Measurements from ENCODE around the gene ZNF57.

The ZNF57 gene

DNA sequence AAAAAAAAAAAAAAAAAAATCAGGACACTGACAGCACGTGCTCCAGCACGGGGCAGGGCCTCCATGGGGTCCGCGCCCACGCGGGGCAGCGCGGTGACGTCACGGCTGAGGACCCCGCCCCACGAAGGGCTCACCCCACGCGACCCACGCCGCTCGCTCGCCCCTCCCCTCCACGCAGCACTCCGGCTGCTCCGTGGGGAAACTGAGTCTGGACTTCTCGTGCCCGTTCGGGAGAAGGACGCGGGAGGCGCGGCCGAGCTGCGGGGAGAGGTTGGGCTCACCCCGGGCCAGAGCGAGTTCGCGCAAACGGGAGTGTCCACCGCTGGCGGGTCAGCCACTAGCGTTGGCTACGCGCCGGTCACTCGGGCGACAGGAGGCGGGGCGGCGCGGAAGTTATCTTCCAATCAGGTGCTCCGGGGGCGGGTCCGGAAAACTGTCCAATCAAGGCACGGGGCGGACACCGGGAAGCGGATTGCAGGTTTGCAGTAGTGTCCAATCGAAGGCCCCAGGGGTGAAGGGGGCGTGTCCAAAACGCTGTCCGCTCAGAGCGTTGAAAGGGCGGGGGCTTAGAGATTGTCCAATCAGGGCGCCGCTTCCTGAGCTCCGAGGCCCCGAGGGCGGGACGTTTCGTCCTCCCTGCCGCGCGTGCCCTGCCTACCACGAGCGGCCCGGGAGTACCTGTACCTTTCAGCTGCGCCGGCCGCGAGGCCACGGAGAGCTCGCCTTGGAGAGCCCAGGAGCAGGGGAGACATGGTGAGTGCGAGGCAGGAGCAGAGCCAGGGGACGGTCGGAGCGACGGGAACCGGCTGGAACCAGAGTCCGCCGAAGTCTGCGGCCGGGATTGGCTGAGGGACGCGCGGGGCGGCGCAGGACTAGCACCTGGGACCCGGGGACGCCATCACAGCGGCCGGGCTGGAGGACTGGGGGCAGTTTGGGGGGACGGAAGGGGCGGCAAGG is at the start of gene ZNF57:
Gene ZNF57, plus strand, starts transcription at position 633 of the 957 bp plus-strand sequence. Its CDS starts 118 bp downstream, at position 751.
- no peaks in the 10 kb centered on the region for H3K27me3 ChIP-seq (ENCODE audit: control insufficient read depth in 1 of 2, insufficient read depth in 2 of 2, low read length in 2 of 2)
- peaks cover 5 to 11% of the 10 kb centered on the region in 2 donors for H3K4me1 ChIP-seq (ENCODE audit: control insufficient read depth in 1 of 2, insufficient read depth in 2 of 2, low read length in 2 of 2)
- H3K4me3 ChIP-seq (ENCODE audit: low read depth in 1 of 2, low read length in 2 of 2), result peak within 1 kb of the TSS; percentile 73 to 86
- no peaks in the 10 kb centered on the region for H3K36me3 ChIP-seq (ENCODE audit: control insufficient read depth in 1 of 2, insufficient read depth in 2 of 2, low read length in 2 of 2)
- H3K9ac ChIP-seq (ENCODE audit: low read depth in 1 of 2, low read length in 2 of 2), result peak within 1 kb of the TSS; percentile 77 to 84
- H3K27ac ChIP-seq (ENCODE audit: low read depth, low read length), result peak within 1 kb of the TSS; percentile 80
- H3K9me3 ChIP-seq (ENCODE audit: control insufficient read depth in 1 of 2, low read length in 2 of 2), result peaks cover 0 to 5% of the 10 kb centered on the region in 2 donors

DNA sequence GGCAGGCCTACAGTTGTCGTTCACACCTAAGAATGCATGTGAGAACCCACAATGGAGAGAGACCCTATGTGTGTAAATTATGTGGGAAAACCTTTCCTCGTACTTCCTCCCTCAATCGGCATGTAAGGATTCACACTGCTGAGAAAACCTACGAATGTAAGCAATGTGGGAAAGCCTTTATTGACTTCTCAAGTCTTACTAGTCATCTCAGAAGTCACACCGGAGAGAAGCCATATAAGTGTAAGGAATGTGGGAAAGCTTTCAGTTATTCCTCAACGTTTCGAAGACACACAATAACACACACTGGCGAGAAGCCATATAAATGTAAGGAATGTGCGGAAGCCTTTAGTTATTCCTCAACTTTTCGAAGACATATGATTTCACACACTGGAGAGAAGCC is 48.1 kb upstream of the ZNF57 start:
- H3K4me1 ChIP-seq (ENCODE audit: control insufficient read depth in 1 of 2, insufficient read depth in 2 of 2, low read length in 2 of 2), result no peaks in the 10 kb centered on the region
- no peak overlapping the region for H3K9ac ChIP-seq (ENCODE audit: low read depth in 1 of 2, low read length in 2 of 2)
- H3K27ac ChIP-seq (ENCODE audit: low read depth, low read length), result no peak overlapping the region
- H3K36me3 ChIP-seq (ENCODE audit: control insufficient read depth in 1 of 2, insufficient read depth in 2 of 2, low read length in 2 of 2), result peaks cover 34 to 37% of the 10 kb centered on the region in 2 donors
- H3K27me3 ChIP-seq (ENCODE audit: control insufficient read depth in 1 of 2, insufficient read depth in 2 of 2, low read length in 2 of 2), result no peaks in the 10 kb centered on the region
- H3K4me3 ChIP-seq (ENCODE audit: low read depth in 1 of 2, low read length in 2 of 2), result peak overlapping the region; percentile 4 to 42
- peaks cover 61 to 85% of the 10 kb centered on the region in 2 donors for H3K9me3 ChIP-seq (ENCODE audit: control insufficient read depth in 1 of 2, low read length in 2 of 2)

DNA sequence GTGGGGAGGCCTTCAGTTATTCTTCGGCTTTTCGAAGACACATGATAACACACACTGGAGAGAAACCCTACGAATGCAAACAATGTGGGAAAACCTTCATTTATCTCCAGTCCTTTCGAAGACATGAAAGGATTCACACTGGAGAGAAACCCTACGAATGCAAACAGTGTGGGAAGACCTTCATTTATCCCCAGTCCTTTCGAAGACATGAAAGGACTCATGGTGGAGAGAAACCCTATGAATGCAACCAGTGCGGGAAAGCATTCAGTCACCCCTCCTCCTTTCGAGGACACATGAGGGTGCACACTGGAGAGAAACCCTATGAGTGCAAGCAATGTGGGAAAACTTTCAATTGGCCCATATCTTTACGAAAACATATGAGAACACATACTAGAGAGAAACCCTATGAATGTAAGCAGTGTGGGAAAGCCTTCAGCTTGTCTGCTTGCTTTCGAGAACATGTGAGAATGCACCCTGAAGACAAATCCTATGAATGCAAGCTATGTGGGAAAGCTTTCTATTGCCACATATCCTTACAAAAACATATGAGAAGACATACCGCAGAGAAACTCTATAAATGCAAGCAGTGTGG is 47.6 kb upstream of the ZNF57 start:
- Histone ChIP-seq H3K9ac (ENCODE audit: low read depth in 1 of 2, low read length in 2 of 2) (no peak overlapping the region), H3K36me3 (ENCODE audit: control insufficient read depth in 1 of 2, insufficient read depth in 2 of 2, low read length in 2 of 2) (peaks cover 34 to 37% of the 10 kb centered on the region in 2 donors), H3K4me3 (ENCODE audit: low read depth in 1 of 2, low read length in 2 of 2) (peak overlapping the region; percentile 4 to 42)

DNA sequence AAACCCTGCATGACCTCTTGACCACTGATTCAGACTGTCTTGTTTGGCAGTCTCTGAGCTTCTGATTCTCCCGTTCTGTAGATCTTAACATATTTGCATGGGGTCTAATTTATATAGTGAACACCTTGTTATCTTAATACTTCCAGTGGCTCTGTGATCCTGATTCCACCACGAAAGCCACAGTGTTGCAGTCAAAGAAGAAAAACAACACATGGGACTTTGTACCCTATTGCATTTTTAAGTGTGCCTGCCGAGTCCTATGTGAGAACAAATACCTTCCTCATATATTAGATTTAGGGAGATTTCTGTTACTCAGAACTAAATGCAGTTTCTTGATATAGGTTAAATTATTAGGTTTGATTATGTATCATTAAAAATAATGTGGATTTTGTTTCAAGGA is 45.9 kb upstream of the ZNF57 start:
- H3K27me3 ChIP-seq (ENCODE audit: control insufficient read depth in 1 of 2, insufficient read depth in 2 of 2, low read length in 2 of 2), result no peaks in the 10 kb centered on the region
- H3K36me3 ChIP-seq (ENCODE audit: control insufficient read depth in 1 of 2, insufficient read depth in 2 of 2, low read length in 2 of 2), result peaks cover 34 to 37% of the 10 kb centered on the region in 2 donors
- H3K4me1 ChIP-seq (ENCODE audit: control insufficient read depth in 1 of 2, insufficient read depth in 2 of 2, low read length in 2 of 2), result no peaks in the 10 kb centered on the region
- H3K9ac ChIP-seq (ENCODE audit: low read depth in 1 of 2, low read length in 2 of 2), result no peak overlapping the region
- no peak overlapping the region for H3K27ac ChIP-seq (ENCODE audit: low read depth, low read length)
- H3K4me3 ChIP-seq (ENCODE audit: low read depth in 1 of 2, low read length in 2 of 2), result no peak overlapping the region
- H3K9me3 ChIP-seq (ENCODE audit: control insufficient read depth in 1 of 2, low read length in 2 of 2), result peaks cover 65 to 88% of the 10 kb centered on the region in 2 donors

More for the DNA sequence above, 47.6 kb upstream of the ZNF57 start:
- Histone ChIP-seq H3K27me3 (ENCODE audit: control insufficient read depth in 1 of 2, insufficient read depth in 2 of 2, low read length in 2 of 2) (no peaks in the 10 kb centered on the region), H3K9me3 (ENCODE audit: control insufficient read depth in 1 of 2, low read length in 2 of 2) (peaks cover 62 to 86% of the 10 kb centered on the region in 2 donors), H3K4me1 (ENCODE audit: control insufficient read depth in 1 of 2, insufficient read depth in 2 of 2, low read length in 2 of 2) (no peaks in the 10 kb centered on the region), H3K27ac (ENCODE audit: low read depth, low read length) (no peak overlapping the region)

DNA sequence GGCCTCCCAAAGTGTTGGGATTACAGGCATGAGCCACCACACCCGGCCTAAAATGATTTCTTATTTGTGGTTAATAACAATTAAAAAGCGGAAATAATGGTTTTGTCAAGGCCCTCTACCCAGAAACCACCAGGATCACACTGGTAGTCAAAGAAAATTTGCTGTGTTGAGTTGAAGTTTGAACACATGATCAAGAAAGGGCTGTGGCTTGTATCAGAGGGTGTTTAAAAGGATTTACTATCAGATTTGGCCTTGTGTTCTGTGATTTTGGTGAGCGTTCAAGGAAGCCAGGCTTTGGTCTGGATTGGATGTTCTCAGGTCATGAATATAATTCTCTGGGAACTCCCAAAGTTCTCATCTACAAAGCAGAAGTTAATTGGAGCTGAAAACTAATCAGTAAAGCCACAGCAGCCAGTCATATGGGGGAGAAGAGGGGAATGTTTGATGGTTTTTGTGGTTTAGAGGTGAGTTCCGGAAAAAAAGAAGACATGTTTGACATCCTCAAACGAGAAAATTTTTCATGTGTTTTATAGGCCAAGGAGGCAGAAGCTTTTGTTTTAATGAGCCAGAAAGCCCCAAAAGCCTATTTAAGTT is 44.2 kb upstream of the ZNF57 start:
- H3K4me3 ChIP-seq (ENCODE audit: low read depth in 1 of 2, low read length in 2 of 2), result no peak overlapping the region
- H3K4me1 ChIP-seq (ENCODE audit: control insufficient read depth in 1 of 2, insufficient read depth in 2 of 2, low read length in 2 of 2), result no peaks in the 10 kb centered on the region
- H3K27me3 ChIP-seq (ENCODE audit: control insufficient read depth in 1 of 2, insufficient read depth in 2 of 2, low read length in 2 of 2), result no peaks in the 10 kb centered on the region
- peaks cover 54 to 75% of the 10 kb centered on the region in 2 donors for H3K9me3 ChIP-seq (ENCODE audit: control insufficient read depth in 1 of 2, low read length in 2 of 2)
- H3K27ac ChIP-seq (ENCODE audit: low read depth, low read length), result no peak overlapping the region
- H3K36me3 ChIP-seq (ENCODE audit: control insufficient read depth in 1 of 2, insufficient read depth in 2 of 2, low read length in 2 of 2), result peaks cover 25 to 28% of the 10 kb centered on the region in 2 donors
- no peak overlapping the region for H3K9ac ChIP-seq (ENCODE audit: low read depth in 1 of 2, low read length in 2 of 2)

DNA sequence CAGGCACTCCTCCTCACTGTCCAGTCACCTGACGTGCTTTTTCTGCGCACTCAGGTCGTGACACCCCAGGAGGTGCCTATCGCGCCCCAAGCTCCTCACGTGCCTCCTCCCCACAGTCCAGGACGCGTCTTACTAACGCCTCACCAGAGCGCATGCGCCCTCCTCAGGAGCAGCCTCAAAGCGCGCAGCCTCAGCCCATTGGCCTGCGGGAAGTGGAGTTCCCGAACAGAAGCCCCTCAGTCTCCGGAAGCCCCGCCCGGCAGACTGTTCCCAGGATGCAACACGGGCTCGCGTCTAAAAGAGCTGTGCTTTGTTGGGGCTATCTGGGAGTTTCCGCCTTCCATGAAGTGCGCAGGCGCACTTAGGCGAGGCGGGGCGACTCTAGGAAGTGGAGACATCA is 41.9 kb upstream of the ZNF57 start:
- Histone ChIP-seq H3K27ac (ENCODE audit: low read depth, low read length) (no peak overlapping the region), H3K4me3 (ENCODE audit: low read depth in 1 of 2, low read length in 2 of 2) (no peak overlapping the region), H3K4me1 (ENCODE audit: control insufficient read depth in 1 of 2, insufficient read depth in 2 of 2, low read length in 2 of 2) (no peaks in the 10 kb centered on the region), H3K9ac (ENCODE audit: low read depth in 1 of 2, low read length in 2 of 2) (no peak overlapping the region), H3K36me3 (ENCODE audit: control insufficient read depth in 1 of 2, insufficient read depth in 2 of 2, low read length in 2 of 2) (peaks cover 5 to 6% of the 10 kb centered on the region in 2 donors), H3K27me3 (ENCODE audit: control insufficient read depth in 1 of 2, insufficient read depth in 2 of 2, low read length in 2 of 2) (no peaks in the 10 kb centered on the region), H3K9me3 (ENCODE audit: control insufficient read depth in 1 of 2, low read length in 2 of 2) (peaks cover 32 to 52% of the 10 kb centered on the region in 2 donors)

DNA sequence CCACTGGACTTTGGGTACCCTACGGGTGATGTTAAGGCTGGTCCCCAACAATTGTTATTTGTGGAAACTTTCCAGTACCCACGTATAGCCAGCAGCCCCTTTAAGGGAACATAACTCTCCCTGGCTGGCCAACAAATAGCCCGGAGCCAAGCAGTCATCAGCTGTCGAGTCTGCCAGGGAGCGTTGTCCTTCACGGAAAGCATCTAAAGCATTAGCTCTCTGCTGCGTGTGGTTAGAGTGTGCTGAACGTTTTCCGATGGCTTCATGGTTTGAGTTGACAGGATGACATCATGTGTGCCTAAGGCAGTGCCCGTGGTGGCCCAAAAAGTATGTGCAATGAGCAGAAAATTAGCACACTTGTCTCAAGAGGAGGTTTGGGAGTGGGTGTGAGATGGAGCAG is 36.9 kb upstream of the ZNF57 start:
- no peaks in the 10 kb centered on the region for H3K36me3 ChIP-seq (ENCODE audit: control insufficient read depth in 1 of 2, insufficient read depth in 2 of 2, low read length in 2 of 2)
- no peak overlapping the region for H3K27ac ChIP-seq (ENCODE audit: low read depth, low read length)
- no peaks in the 10 kb centered on the region for H3K4me1 ChIP-seq (ENCODE audit: control insufficient read depth in 1 of 2, insufficient read depth in 2 of 2, low read length in 2 of 2)
- H3K9ac ChIP-seq (ENCODE audit: low read depth in 1 of 2, low read length in 2 of 2), result no peak overlapping the region
- H3K4me3 ChIP-seq (ENCODE audit: low read depth in 1 of 2, low read length in 2 of 2), result no peak overlapping the region
- peaks cover 6 to 8% of the 10 kb centered on the region in 2 donors for H3K9me3 ChIP-seq (ENCODE audit: control insufficient read depth in 1 of 2, low read length in 2 of 2)
- no peaks in the 10 kb centered on the region for H3K27me3 ChIP-seq (ENCODE audit: control insufficient read depth in 1 of 2, insufficient read depth in 2 of 2, low read length in 2 of 2)

DNA sequence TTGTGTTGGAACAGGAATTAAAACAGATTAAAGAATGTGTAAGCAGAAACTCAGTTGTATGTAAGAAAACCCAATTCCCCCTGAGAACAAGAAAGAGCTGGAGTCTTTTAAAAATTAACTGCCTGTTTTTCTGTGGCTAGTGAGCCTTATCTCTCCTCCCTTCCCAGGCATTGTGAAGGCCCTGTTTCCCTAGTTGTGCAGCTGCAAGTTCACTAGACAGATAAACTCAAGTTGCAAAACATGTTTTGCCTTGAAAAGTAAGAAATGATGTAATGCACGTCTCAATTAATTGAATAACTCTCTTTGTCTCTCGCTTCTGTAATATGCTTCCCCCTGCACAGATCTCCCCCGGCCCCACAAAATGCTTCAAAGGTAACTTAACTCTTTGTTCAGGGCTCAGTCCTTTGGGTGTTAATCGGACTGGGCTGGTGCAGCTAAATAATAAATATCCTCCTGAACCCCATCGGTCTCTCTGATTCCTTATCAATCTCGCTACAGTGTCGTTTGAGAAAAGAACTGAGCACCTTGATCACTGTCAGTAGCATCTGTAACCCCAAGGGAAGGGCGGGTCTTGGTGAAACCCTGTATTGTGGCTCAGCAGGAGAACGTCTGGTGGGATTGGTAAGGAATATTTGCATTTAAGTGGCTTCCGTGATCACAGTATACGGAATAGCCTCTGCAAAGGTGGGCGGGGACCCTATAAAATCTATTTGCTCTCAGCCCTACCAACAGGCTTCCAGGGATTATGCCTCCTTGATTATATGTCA is 35.2 kb upstream of the ZNF57 start:
- H3K9me3 ChIP-seq (ENCODE audit: control insufficient read depth in 1 of 2, low read length in 2 of 2), result no peaks in the 10 kb centered on the region
- no peaks in the 10 kb centered on the region for H3K4me1 ChIP-seq (ENCODE audit: control insufficient read depth in 1 of 2, insufficient read depth in 2 of 2, low read length in 2 of 2)
- no peak overlapping the region for H3K27ac ChIP-seq (ENCODE audit: low read depth, low read length)
- H3K9ac ChIP-seq (ENCODE audit: low read depth in 1 of 2, low read length in 2 of 2), result no peak overlapping the region
- H3K4me3 ChIP-seq (ENCODE audit: low read depth in 1 of 2, low read length in 2 of 2), result no peak overlapping the region
- no peaks in the 10 kb centered on the region for H3K27me3 ChIP-seq (ENCODE audit: control insufficient read depth in 1 of 2, insufficient read depth in 2 of 2, low read length in 2 of 2)
- H3K36me3 ChIP-seq (ENCODE audit: control insufficient read depth in 1 of 2, insufficient read depth in 2 of 2, low read length in 2 of 2), result no peaks in the 10 kb centered on the region

DNA sequence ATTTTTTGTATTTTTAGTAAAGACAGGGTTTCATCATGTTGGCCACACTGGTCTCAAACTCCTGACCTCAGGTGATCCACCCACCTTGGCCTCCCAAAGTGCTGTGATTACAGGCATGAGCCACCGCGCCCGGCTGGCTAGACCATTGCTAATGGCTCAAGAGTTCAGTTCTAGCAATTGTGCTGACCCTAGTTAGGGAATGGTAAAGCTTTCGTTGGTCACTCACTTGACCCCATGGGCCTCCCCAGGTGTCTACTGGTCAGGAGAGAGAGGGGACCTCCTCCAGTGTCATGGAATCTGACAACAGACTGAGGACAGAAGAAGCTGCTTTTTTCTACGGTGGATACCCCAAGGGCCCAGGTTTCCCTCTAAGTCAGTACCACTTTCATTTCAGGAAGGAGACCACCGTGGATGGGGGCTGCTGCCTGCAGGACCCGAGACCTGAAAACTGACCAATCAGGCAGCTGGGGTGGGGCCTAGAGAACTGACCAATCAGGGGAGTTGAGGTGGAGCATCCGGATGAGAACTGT is 34.2 kb upstream of the ZNF57 start:
- no peaks in the 10 kb centered on the region for H3K9me3 ChIP-seq (ENCODE audit: control insufficient read depth in 1 of 2, low read length in 2 of 2)
- H3K27ac ChIP-seq (ENCODE audit: low read depth, low read length), result no peak overlapping the region
- no peaks in the 10 kb centered on the region for H3K27me3 ChIP-seq (ENCODE audit: control insufficient read depth in 1 of 2, insufficient read depth in 2 of 2, low read length in 2 of 2)
- no peaks in the 10 kb centered on the region for H3K36me3 ChIP-seq (ENCODE audit: control insufficient read depth in 1 of 2, insufficient read depth in 2 of 2, low read length in 2 of 2)
- no peak overlapping the region for H3K9ac ChIP-seq (ENCODE audit: low read depth in 1 of 2, low read length in 2 of 2)
- no peaks in the 10 kb centered on the region for H3K4me1 ChIP-seq (ENCODE audit: control insufficient read depth in 1 of 2, insufficient read depth in 2 of 2, low read length in 2 of 2)
- H3K4me3 ChIP-seq (ENCODE audit: low read depth in 1 of 2, low read length in 2 of 2), result no peak overlapping the region

Measured in duodenal mucosa (tissue), 2 donors.